SU-DHL-6 (cell line): ENCODE results near the gene COL4A2.

ENCODE experiments used
- H2AFZ ChIP-seq: fragments of 200-600 bp; sonication (generic); 2 replicates; pipeline ENCODE4 v1.6.1; 2014; ENCODE audit warnings: low read depth, mild to moderate bottlenecking, moderate library complexity, mixed read lengths, antibody characterized with exemption, low read length; ENCODE audit not compliant: severe bottlenecking
- H3F3A ChIP-seq: fragments of 200-600 bp; shearing (Covaris generic); 2 replicates; pipeline ENCODE4 v1.6.0; 2016; ENCODE audit warnings: antibody characterized with exemption, mild to moderate bottlenecking; ENCODE audit not compliant: insufficient read depth
- H3K27ac ChIP-seq: fragments of 200-600 bp; sonication (generic); 2 replicates; pipeline ENCODE4 v1.5.1; 2016; ENCODE audit warnings: low read depth, mild to moderate bottlenecking, low read length, moderate library complexity, mixed read lengths
- H3K27me3 ChIP-seq: fragments of 200-600 bp; sonication (generic), shearing (Covaris generic); 2 replicates; pipeline ENCODE4 v1.6.0; 2014; ENCODE audit warnings: mild to moderate bottlenecking, low read length
- H3K36me3 ChIP-seq: fragments of 200-600 bp; sonication (generic); 2 replicates; pipeline ENCODE4 v1.6.1; 2014; ENCODE audit warnings: mild to moderate bottlenecking, low read length, mixed read lengths
- H3K4me2 ChIP-seq: fragments of 300-600, 200-600 bp; shearing (Covaris generic), sonication (generic); 2 replicates; pipeline ENCODE4 v1.6.0; 2014; ENCODE audit warnings: low read length, low read depth, mild to moderate bottlenecking; ENCODE audit not compliant: poor library complexity, severe bottlenecking
- H3K4me3 ChIP-seq: fragments of 200-600 bp; sonication (generic); 2 replicates; pipeline ENCODE4 v1.5.1; 2014; ENCODE audit warnings: antibody characterized with exemption, low read length, mild to moderate bottlenecking, mixed read lengths; ENCODE audit not compliant: insufficient read depth, poor library complexity, severe bottlenecking
- H3K79me2 ChIP-seq: fragments of 200-600 bp; sonication (generic); 2 replicates; pipeline ENCODE4 v1.6.1; 2014; ENCODE audit warnings: mild to moderate bottlenecking, low read length, moderate library complexity; ENCODE audit not compliant: insufficient read depth
- H3K9ac ChIP-seq: fragments of 200-600 bp; sonication (generic); 2 replicates; pipeline ENCODE4 v1.7.0; 2014; ENCODE audit warnings: mild to moderate bottlenecking, low read length
- H3K9me2 ChIP-seq: fragments of 200-600 bp; sonication (generic); replicated peaks from 2 replicates; pipeline ENCODE4 v1.6.1; 2014; ENCODE audit warnings: low read length; ENCODE audit not compliant: insufficient read depth
- H3K9me3 ChIP-seq: fragments of 200-600 bp; sonication (generic); 2 replicates; pipeline ENCODE4 v1.6.1; 2014; ENCODE audit warnings: low read length, mixed read lengths; ENCODE audit not compliant: insufficient read depth
- H4K20me1 ChIP-seq: fragments of 200-600 bp; sonication (generic); 2 replicates; pipeline ENCODE4 v1.6.1; 2014; ENCODE audit warnings: low read depth, mild to moderate bottlenecking, antibody characterized with exemption, low read length, moderate library complexity, mixed read lengths
- EZH2phosphoT487 ChIP-seq: fragments of 200-600 bp; sonication (generic), shearing (Covaris generic); conservative IDR thresholded peaks from 2 replicates; pipeline ENCODE4 v1.6.1; 2018; ENCODE audit warnings: mild to moderate bottlenecking, antibody characterized with exemption, low read length, moderate library complexity, mixed read lengths
- TF ChIP-seq, protein P1 (sequence below): fragments of 200-600 bp; sonication (generic); IDR thresholded peaks from one replicate; pipeline ENCODE4 v1.5.1; 2017; ENCODE audit warnings: antibody characterized with exemption, mild to moderate bottlenecking, low read length, moderate library complexity; ENCODE audit not compliant: insufficient read depth, poor library complexity, severe bottlenecking

Gene COL4A2

GRCh38 chr13:110520431-110521295 lies 213.6 kb downstream of the COL4A2 start:
- no peak for TF ChIP-seq EZH2phosphoT487
- TF ChIP-seq, protein P1, sequence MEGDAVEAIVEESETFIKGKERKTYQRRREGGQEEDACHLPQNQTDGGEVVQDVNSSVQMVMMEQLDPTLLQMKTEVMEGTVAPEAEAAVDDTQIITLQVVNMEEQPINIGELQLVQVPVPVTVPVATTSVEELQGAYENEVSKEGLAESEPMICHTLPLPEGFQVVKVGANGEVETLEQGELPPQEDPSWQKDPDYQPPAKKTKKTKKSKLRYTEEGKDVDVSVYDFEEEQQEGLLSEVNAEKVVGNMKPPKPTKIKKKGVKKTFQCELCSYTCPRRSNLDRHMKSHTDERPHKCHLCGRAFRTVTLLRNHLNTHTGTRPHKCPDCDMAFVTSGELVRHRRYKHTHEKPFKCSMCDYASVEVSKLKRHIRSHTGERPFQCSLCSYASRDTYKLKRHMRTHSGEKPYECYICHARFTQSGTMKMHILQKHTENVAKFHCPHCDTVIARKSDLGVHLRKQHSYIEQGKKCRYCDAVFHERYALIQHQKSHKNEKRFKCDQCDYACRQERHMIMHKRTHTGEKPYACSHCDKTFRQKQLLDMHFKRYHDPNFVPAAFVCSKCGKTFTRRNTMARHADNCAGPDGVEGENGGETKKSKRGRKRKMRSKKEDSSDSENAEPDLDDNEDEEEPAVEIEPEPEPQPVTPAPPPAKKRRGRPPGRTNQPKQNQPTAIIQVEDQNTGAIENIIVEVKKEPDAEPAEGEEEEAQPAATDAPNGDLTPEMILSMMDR: no peak
- H3K27ac ChIP-seq: no peak overlapping the region
- H3K9ac ChIP-seq: no peak overlapping the region
- no peaks in the 10 kb centered on the region for H3K9me3 ChIP-seq
- H3K4me2 ChIP-seq: no peak overlapping the region
- no peaks in the 10 kb centered on the region for H4K20me1 ChIP-seq
- no peaks in the 10 kb centered on the region for H3F3A ChIP-seq
- H2AFZ ChIP-seq: no peak overlapping the region
- no peaks in the 10 kb centered on the region for H3K79me2 ChIP-seq
- H3K36me3 ChIP-seq: no peaks in the 10 kb centered on the region
- H3K27me3 ChIP-seq: no peaks in the 10 kb centered on the region
- H3K9me2 ChIP-seq: no peaks in the 10 kb centered on the region
- no peak overlapping the region for H3K4me3 ChIP-seq

DNA sequence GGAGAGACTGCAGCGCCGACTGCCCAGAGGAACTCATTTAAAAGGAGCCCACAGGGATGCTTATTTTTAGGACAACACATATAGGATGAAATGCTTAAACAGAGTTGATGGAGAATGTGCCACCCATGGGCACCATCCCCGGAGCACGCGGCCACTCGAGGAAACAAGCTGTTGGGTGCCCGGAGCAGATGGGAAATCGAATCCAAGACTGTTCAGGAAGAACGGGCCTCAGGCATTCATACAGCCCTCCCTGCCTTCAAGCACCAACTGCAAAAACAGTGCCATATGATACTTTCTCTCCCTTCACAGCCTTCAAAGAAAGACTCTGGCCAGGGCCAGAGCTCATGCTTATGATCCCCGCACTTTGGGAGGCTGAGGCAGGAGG lies 214.2 kb downstream of the COL4A2 start:
- H3K9me3 ChIP-seq: no peaks in the 10 kb centered on the region
- no peak overlapping the region for H3K9ac ChIP-seq
- TF ChIP-seq, protein P1: no peak
- TF ChIP-seq EZH2phosphoT487: no peak
- no peaks in the 10 kb centered on the region for H4K20me1 ChIP-seq
- H3K27me3 ChIP-seq: no peaks in the 10 kb centered on the region
- no peak overlapping the region for H3K27ac ChIP-seq
- no peak overlapping the region for H3K4me2 ChIP-seq
- H2AFZ ChIP-seq: no peak overlapping the region
- H3K4me3 ChIP-seq: no peak overlapping the region
- H3K36me3 ChIP-seq: no peaks in the 10 kb centered on the region
- H3F3A ChIP-seq: no peaks in the 10 kb centered on the region
- no peaks in the 10 kb centered on the region for H3K9me2 ChIP-seq
- H3K79me2 ChIP-seq: no peaks in the 10 kb centered on the region

DNA sequence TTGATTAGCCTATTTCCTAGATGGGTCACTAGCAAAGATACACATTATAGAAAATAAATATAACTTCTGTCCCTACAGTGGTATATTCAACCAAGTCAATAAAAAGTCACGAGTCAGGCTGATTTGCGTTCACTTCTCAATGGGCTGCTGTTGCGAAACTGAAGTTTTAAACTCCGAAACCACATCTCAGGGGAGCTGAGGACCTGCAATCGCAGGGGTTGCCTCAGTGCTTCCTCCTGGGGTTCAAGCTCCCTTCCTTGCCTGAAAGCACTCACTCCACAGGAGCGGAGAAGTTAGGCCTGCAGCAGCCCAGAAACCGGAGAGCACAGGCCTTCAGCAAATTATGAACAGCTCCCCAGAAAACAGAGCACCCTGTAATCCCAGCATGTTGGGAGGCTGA lies 214.9 kb downstream of the COL4A2 start:
- H3K9me2 ChIP-seq: no peaks in the 10 kb centered on the region
- H3K9me3 ChIP-seq: no peaks in the 10 kb centered on the region
- H3K36me3 ChIP-seq: no peaks in the 10 kb centered on the region
- no peak overlapping the region for H3K4me3 ChIP-seq
- no peaks in the 10 kb centered on the region for H3F3A ChIP-seq
- H4K20me1 ChIP-seq: no peaks in the 10 kb centered on the region
- TF ChIP-seq, protein P1: no peak
- no peak for TF ChIP-seq EZH2phosphoT487
- H3K9ac ChIP-seq: no peak overlapping the region
- no peak overlapping the region for H3K4me2 ChIP-seq
- no peaks in the 10 kb centered on the region for H3K79me2 ChIP-seq
- H3K27ac ChIP-seq: no peak overlapping the region
- H2AFZ ChIP-seq: no peak overlapping the region
- no peaks in the 10 kb centered on the region for H3K27me3 ChIP-seq
